PFSK-1 (cell line): ENCODE results near the gene PLEKHD1.

Source experiments
- FOXP2 ChIP-seq: optimal IDR thresholded peaks from 2 replicates; pipeline ENCODE3; 2011; ENCODE audit warnings: borderline replicate concordance, control low read depth, inconsistent platforms; ENCODE audit not compliant: insufficient read depth; ENCODE audit errors: extremely low read length, extremely low read depth
- POLR2AphosphoS5 ChIP-seq: IDR thresholded peaks from 2 replicates; pipeline ENCODE4 v1.6.1; 2012; ENCODE audit warnings: low read depth, mild to moderate bottlenecking, control low read depth, low read length, moderate library complexity
- REST ChIP-seq, 2 experiments: IDR thresholded peaks; 2 replicates each; pipeline versions ENCODE4 v1.6.1 to v1.8.0; 2011 to 2012; ENCODE audit warnings: low read depth in 2 of 2, low read length in 2 of 2, control low read depth in 1 of 2, inconsistent platforms in 1 of 2, mild to moderate bottlenecking in 1 of 2, moderate library complexity in 1 of 2; ENCODE audit not compliant: insufficient read depth in 1 of 2
- SIN3A ChIP-seq: IDR thresholded peaks from 2 replicates; pipeline ENCODE4 v1.6.1; 2012; ENCODE audit warnings: mild to moderate bottlenecking, low read length, moderate library complexity, borderline replicate concordance; ENCODE audit not compliant: insufficient read depth
- TAF1 ChIP-seq: IDR thresholded peaks from 2 replicates; pipeline ENCODE4 v1.6.1; 2012; ENCODE audit warnings: low read length, control low read depth, borderline replicate concordance; ENCODE audit not compliant: insufficient read depth

Gene PLEKHD1

GRCh38 chr14:69489495-69489894 lies 5.0 kb downstream of the PLEKHD1 start:
- no peak for TF ChIP-seq REST (IDR thresholded peaks at IDR 0.05; ENCODE audit: insufficient read depth in 1 of 2, low read depth in 2 of 2, low read length in 2 of 2)

- no peak for TF ChIP-seq REST (IDR thresholded peaks at IDR 0.05; ENCODE audit: insufficient read depth in 1 of 2, low read depth in 2 of 2, low read length in 2 of 2)
- TF ChIP-seq TAF1, result no peak
- no peak for TF ChIP-seq POLR2AphosphoS5
- TF ChIP-seq SIN3A, result no peak
- no peak for TF ChIP-seq FOXP2
Measured at GRCh38 chr14:69490219-69490918, 5.8 kb downstream of the PLEKHD1 start.

- TF ChIP-seq POLR2AphosphoS5 (no peak), SIN3A (no peak), TAF1 (no peak), FOXP2 (no peak), REST (IDR thresholded peaks at IDR 0.05; ENCODE audit: insufficient read depth in 1 of 2, low read depth in 2 of 2, low read length in 2 of 2) (no peak)
Measured at GRCh38 chr14:69491193-69491592, 6.7 kb downstream of the PLEKHD1 start.

GRCh38 chr14:69493038-69493437 lies 8.5 kb downstream of the PLEKHD1 start:
- TF ChIP-seq POLR2AphosphoS5 (no peak), SIN3A (no peak), TAF1 (no peak), FOXP2 (no peak), REST (IDR thresholded peaks at IDR 0.05; ENCODE audit: insufficient read depth in 1 of 2, low read depth in 2 of 2, low read length in 2 of 2) (no peak)

GRCh38 chr14:69493791-69494190 lies 9.3 kb downstream of the PLEKHD1 start:
- TF ChIP-seq TAF1, result no peak
- no peak for TF ChIP-seq SIN3A
- no peak for TF ChIP-seq FOXP2
- TF ChIP-seq POLR2AphosphoS5, result no peak
- TF ChIP-seq REST (IDR thresholded peaks at IDR 0.05; ENCODE audit: insufficient read depth in 1 of 2, low read depth in 2 of 2, low read length in 2 of 2), result no peak
